NCI-H1105 (cell line): Measurements from ENCODE around the gene RRM1.

Source experiments
- DNase-seq: peaks from one replicate; lab custom pipeline; 2025; lab: John Stamatoyannopoulos, UW

Gene RRM1

GRCh38 chr11:4187055-4187988 is 92.7 kb downstream of the RRM1 start:
- peak; percentile 87 for DNase-seq
